OCI-LY3 (cell line): ENCODE data around the gene ADIPOR2.

Experiments used
- EZH2phosphoT487 ChIP-seq: fragments of 200-600 bp; shearing (Covaris generic); IDR thresholded peaks from 2 replicates; pipeline ENCODE4 v1.6.1; 2018; ENCODE audit warnings: antibody characterized with exemption, mixed run types, low read depth
- TF ChIP-seq, protein P1 (sequence below): fragments of 200-600, 300-600 bp; sonication (generic); IDR thresholded peaks from 2 replicates; pipeline ENCODE4 v1.5.1; 2014; ENCODE audit warnings: antibody characterized with exemption, low read length, low read depth

DNA sequence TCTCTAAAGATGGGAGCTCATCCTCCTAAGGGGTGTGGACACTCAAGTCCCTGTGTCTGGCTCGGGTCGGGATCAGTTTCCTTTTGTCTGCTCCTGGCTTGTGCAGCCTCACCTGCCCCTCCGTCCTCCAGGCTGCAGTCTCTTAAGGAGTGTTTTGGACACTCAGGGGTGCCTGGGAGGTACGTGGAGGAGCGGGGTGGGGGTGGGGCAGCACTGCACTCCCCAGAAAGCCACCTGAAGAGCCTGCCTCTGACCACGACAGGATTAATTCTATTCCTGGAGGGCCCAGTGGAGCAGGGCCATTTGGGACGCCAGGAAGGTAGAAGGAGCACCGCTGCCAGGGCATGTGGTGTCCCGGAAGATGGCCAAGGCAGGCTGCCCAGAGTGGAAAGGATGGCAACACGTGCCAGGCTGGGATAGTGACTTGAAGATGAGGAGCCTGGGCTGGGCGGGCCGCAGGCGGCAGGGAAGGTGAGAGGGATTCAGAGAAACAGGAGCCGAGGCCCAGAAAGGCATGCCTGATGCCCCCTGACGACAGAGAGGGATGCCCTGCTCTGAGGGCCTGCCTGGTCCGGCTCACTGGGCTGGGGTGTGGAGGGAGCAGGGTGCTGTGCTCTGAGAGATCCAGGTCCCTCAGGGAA lies 114.7 kb downstream of the ADIPOR2 start:
- TF ChIP-seq, protein P1, sequence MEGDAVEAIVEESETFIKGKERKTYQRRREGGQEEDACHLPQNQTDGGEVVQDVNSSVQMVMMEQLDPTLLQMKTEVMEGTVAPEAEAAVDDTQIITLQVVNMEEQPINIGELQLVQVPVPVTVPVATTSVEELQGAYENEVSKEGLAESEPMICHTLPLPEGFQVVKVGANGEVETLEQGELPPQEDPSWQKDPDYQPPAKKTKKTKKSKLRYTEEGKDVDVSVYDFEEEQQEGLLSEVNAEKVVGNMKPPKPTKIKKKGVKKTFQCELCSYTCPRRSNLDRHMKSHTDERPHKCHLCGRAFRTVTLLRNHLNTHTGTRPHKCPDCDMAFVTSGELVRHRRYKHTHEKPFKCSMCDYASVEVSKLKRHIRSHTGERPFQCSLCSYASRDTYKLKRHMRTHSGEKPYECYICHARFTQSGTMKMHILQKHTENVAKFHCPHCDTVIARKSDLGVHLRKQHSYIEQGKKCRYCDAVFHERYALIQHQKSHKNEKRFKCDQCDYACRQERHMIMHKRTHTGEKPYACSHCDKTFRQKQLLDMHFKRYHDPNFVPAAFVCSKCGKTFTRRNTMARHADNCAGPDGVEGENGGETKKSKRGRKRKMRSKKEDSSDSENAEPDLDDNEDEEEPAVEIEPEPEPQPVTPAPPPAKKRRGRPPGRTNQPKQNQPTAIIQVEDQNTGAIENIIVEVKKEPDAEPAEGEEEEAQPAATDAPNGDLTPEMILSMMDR: no peak
- no peak for TF ChIP-seq EZH2phosphoT487
